ENCODE results near the gene GNAI2.

DNA sequence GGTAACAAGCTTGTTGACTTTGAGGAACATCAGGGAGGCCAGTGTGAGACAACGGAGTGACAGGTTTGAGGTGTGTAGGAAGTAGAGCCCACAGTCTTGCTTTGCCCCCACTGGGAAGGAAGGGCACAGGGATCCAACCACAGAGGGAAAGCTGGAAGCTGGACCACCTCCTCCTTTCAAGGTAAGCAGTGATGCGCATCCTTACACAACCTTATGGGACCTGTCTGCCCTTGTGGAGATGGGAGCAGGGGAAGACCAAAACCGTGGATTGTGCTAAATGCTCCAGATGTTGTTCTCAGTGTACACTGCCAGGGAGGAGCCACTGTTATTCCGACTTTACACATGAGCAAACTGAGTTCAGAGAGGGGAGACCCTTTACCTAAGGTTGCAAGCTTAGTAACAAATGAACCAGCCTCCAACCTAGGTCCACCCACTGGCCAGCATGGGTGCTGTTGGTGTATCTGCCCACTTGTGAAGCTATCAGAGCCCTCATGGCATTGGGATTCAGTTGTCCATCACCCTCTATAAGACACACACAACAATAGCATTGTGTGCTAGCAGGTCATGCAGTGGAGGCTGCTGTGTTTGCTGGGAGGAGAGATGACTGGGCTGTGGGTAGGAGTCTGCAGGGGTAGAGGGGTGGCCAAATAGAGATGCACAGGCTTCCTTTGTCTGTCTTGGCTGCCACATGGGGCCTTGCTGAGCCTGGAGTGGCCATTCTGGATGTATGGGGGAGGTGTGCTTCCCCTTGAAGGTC is 42.3 kb downstream of the GNAI2 start:
- TF ChIP-seq, protein P1, sequence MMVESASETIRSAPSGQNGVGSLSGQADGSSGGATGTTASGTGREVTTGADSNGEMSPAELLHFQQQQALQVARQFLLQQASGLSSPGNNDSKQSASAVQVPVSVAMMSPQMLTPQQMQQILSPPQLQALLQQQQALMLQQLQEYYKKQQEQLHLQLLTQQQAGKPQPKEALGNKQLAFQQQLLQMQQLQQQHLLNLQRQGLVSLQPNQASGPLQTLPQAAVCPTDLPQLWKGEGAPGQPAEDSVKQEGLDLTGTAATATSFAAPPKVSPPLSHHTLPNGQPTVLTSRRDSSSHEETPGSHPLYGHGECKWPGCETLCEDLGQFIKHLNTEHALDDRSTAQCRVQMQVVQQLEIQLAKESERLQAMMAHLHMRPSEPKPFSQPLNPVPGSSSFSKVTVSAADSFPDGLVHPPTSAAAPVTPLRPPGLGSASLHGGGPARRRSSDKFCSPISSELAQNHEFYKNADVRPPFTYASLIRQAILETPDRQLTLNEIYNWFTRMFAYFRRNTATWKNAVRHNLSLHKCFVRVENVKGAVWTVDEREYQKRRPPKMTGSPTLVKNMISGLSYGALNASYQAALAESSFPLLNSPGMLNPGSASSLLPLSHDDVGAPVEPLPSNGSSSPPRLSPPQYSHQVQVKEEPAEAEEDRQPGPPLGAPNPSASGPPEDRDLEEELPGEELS (CRISPR knock-in tag; IDR thresholded peaks at IDR 0.05), result no peak
- TF ChIP-seq MAX (CRISPR knock-in tag; IDR thresholded peaks at IDR 0.05) (no peak), CTCF (IDR thresholded peaks at IDR 0.05) (no peak), E2F5 (CRISPR knock-in tag; IDR thresholded peaks at IDR 0.05) (no peak), TEAD4 (CRISPR knock-in tag; IDR thresholded peaks at IDR 0.05) (no peak)
- TF ChIP-seq, protein P2, sequence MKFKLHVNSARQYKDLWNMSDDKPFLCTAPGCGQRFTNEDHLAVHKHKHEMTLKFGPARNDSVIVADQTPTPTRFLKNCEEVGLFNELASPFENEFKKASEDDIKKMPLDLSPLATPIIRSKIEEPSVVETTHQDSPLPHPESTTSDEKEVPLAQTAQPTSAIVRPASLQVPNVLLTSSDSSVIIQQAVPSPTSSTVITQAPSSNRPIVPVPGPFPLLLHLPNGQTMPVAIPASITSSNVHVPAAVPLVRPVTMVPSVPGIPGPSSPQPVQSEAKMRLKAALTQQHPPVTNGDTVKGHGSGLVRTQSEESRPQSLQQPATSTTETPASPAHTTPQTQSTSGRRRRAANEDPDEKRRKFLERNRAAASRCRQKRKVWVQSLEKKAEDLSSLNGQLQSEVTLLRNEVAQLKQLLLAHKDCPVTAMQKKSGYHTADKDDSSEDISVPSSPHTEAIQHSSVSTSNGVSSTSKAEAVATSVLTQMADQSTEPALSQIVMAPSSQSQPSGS (CRISPR knock-in tag; IDR thresholded peaks at IDR 0.05; ENCODE audit: borderline replicate concordance, low read depth), result no peak
- TF ChIP-seq, protein P3, sequence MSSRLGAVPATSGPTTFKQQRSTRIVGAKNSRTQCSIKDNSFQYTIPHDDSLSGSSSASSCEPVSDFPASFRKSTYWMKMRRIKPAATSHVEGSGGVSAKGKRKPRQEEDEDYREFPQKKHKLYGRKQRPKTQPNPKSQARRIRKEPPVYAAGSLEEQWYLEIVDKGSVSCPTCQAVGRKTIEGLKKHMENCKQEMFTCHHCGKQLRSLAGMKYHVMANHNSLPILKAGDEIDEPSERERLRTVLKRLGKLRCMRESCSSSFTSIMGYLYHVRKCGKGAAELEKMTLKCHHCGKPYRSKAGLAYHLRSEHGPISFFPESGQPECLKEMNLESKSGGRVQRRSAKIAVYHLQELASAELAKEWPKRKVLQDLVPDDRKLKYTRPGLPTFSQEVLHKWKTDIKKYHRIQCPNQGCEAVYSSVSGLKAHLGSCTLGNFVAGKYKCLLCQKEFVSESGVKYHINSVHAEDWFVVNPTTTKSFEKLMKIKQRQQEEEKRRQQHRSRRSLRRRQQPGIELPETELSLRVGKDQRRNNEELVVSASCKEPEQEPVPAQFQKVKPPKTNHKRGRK (CRISPR knock-in tag; IDR thresholded peaks at IDR 0.05; ENCODE audit: borderline replicate concordance), result no peak

Data from WTC11 (cell line).